ENCODE measurements around the gene TRIOBP. TPM values are rescaled to one million over a fixed set of nuclear protein-coding genes. Genes with fewer than 3 reads are reported as not detected.
A peak's percentile ranks its signal among the peaks of the same experiment; 100 is the strongest.

Gene TRIOBP
- total RNA-seq, 1 donor from 2014 or later = 108 TPM

DNA sequence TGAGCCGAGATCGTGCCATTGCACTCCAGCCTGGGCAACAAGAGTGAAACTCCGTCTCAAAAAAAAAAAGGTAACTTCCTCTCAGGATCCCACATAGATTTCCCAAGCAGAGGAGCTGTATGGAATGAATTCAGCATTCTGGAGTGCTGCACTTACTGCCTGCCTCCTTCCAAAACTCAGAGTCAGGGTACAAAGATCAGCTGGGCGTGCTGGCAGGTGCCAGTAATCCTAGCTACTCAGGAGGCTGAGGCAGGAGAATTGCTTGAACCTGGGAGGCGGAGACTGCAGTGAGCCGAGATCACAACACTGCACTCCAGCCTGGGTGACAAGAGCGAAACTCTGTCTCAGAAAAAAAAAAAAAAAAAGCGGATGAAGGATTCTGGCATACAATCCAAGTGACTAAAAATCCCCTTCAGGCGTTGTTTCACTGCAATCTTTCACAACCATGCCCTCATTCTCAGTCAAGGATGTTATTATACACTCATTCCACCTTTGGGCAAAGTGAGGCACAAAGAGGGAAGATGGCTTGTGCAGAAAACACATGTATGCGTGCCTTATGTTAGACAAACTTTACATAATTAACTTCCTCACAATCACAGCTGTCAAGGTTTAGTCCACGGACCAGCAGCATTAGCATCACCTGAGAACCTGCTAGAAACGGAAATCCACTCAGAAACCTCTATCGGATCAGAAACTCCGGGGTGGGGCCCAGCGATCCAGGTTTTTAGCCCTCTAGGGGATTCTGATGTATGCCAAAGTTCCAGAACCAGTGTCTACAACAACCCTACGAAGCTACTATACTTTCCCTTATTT lies 11.8 kb upstream of the TRIOBP start:
- no peak for TF ChIP-seq POLR2A (IDR thresholded peaks at IDR 0.05)
- no peak for TF ChIP-seq POLR2AphosphoS5 (IDR thresholded peaks at IDR 0.05; ENCODE audit: insufficient read depth in 1 of 2, low read depth in 1 of 2)
- TF ChIP-seq, protein P1, sequence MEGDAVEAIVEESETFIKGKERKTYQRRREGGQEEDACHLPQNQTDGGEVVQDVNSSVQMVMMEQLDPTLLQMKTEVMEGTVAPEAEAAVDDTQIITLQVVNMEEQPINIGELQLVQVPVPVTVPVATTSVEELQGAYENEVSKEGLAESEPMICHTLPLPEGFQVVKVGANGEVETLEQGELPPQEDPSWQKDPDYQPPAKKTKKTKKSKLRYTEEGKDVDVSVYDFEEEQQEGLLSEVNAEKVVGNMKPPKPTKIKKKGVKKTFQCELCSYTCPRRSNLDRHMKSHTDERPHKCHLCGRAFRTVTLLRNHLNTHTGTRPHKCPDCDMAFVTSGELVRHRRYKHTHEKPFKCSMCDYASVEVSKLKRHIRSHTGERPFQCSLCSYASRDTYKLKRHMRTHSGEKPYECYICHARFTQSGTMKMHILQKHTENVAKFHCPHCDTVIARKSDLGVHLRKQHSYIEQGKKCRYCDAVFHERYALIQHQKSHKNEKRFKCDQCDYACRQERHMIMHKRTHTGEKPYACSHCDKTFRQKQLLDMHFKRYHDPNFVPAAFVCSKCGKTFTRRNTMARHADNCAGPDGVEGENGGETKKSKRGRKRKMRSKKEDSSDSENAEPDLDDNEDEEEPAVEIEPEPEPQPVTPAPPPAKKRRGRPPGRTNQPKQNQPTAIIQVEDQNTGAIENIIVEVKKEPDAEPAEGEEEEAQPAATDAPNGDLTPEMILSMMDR (IDR thresholded peaks at IDR 0.05) = no peak

DNA sequence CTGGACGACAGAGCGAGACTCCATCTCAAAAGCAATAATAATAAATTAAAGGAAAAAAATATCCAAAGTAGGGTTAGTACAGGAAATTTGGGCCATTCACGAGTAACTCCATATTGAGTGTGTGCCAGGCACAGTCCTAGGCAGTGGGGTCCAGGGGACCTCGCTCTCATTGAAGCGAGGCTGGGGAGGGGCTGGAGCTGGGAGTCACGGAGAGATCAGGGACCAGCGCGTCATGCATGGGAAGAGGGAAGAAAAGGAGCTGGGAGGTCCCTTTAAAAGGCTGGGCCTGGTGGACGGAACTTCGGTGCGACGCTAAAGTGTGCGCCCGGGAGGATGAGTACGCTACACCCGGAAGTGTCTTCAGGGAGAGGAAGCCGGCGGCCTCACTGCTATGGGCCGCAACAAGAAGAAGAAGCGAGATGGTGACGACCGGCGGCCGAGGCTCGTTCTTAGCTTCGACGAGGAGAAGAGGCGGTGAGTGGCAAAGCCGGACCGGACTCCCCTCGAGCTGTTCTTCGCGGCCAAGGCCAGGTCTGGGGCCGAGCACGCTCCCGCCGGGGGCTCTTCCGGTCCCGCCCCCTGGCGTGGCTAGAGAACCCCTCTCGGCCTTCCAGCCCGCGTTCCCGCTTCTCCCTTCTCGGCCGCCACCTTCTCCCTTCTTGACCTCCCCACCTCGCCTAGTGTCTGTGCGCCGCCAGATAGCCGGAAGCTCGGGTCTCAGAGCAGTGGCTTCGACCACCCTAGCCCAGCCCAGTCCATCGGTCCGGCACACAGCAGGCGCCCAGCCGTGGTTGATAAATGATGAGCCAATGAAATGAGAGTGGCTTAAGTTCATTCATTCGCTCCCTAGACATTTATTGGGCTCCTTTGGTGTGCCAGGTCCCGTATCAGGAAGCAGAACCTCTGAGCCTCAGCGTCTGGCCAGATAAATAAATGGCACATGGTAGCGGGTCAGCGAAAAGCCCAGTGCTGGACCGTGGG lies 10.6 kb upstream of the TRIOBP start, which contains the start of gene NOL12:
Gene NOL12, plus strand, starts transcription at position 342 of the 981 bp plus-strand sequence. Its CDS starts 50 bp downstream, at position 392.
- H3K4me3 ChIP-seq = peak within 1 kb of the TSS; percentile 76 to 83
- H3K4me1 ChIP-seq = peaks cover 16% of the 10 kb centered on the region
- TF ChIP-seq POLR2A (IDR thresholded peaks at IDR 0.05) (no peak), POLR2AphosphoS5 (IDR thresholded peaks at IDR 0.05; ENCODE audit: insufficient read depth in 1 of 2, low read depth in 1 of 2) (peak; percentile 88 to 90)
- TF ChIP-seq, protein P1 (IDR thresholded peaks at IDR 0.05) = peak in 1 of 3 experiments; percentile 26
- H3K27me3 ChIP-seq = no peaks in the 10 kb centered on the region
- intact Hi-C loops (cut with DNase I) = no loop called here
- H3K9me3 ChIP-seq = no peaks in the 10 kb centered on the region
- H3K27ac ChIP-seq = peak within 1 kb of the TSS; percentile 84
- no peak for DNase-seq (ENCODE audit: extremely low spot score in 2 of 2)
- H3K36me3 ChIP-seq = peaks cover 0 to 8% of the 10 kb centered on the region in 2 donors

More for the DNA sequence above, 11.8 kb upstream of the TRIOBP start:
- Histone ChIP-seq H3K9me3 (no peaks in the 10 kb centered on the region), H3K4me1 (peaks cover 23% of the 10 kb centered on the region), H3K27me3 (no peaks in the 10 kb centered on the region), H3K36me3 (peaks cover 0 to 2% of the 10 kb centered on the region in 2 donors), H3K4me3 (no peak overlapping the region), H3K27ac (no peak overlapping the region)
- DNase-seq (ENCODE audit: extremely low spot score in 2 of 2) = no peak
- intact Hi-C loops (cut with DNase I) = loop anchor here (5.0 kb wide), 2 partner anchors 58 to 62 kb away; no protein-coding TSS in a partner anchor

DNA sequence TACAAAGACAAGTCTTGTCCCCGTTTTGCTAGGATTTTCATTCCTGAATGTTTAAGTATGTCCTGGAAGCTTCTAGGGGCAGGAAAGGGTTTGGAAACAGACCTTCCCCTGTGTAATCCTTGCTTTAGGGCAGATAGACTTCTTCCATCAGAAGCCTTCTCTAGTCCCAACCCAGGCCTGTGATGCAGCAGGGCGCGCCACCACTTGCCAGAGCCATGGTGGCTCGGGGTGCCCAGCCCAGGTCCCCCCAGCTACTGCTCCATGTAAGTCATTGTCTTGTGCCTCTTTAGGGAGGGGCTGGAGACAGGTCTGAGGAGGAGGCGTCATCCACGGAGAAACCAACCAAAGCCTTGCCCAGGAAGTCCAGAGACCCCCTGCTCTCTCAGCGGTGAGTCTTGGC lies 6.4 kb upstream of the TRIOBP start:
- H3K27me3 ChIP-seq = no peaks in the 10 kb centered on the region
- H3K27ac ChIP-seq = no peak overlapping the region
- peaks cover 12% of the 10 kb centered on the region for H3K4me1 ChIP-seq
- no peaks in the 10 kb centered on the region for H3K9me3 ChIP-seq
- H3K36me3 ChIP-seq = peaks cover 0 to 41% of the 10 kb centered on the region in 2 donors
- no peak overlapping the region for H3K4me3 ChIP-seq
- DNase-seq (ENCODE audit: extremely low spot score in 2 of 2) = no peak
- intact Hi-C loops (cut with DNase I) = no loop called here
- TF ChIP-seq POLR2A (IDR thresholded peaks at IDR 0.05) = no peak
- no peak for TF ChIP-seq POLR2AphosphoS5 (IDR thresholded peaks at IDR 0.05; ENCODE audit: insufficient read depth in 1 of 2, low read depth in 1 of 2)
- TF ChIP-seq, protein P1 (IDR thresholded peaks at IDR 0.05) = no peak

DNA sequence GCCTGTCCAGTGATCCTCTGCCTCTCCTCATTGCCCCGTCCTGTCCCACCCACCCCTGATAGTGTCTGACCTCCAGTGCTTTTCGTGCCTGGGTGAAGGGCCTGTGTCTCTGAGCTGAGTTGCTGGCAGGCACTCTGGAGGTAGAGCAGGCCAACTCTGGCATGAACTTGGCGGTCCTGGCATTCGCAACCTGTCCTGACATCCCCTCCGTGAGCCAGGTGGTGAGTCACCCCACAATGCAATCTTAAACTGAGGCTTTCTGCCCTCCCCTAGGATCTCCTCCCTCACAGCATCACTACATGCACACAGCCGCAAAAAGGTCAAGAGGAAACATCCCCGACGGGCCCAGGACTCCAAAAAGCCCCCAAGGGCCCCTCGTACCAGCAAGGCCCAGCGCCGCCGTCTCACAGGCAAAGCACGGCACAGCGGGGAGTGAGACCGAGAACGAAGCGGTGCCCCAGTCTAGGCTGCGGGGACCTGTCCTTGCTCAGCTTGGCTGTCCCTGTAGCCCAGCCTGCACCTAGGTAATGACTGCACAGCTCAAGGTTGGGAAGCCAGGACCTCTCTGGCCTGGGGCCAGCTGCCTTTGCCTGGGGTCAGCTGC lies 5.8 kb upstream of the TRIOBP start:
- DNase-seq (ENCODE audit: extremely low spot score in 2 of 2) = no peak
- intact Hi-C loops (cut with DNase I) = no loop called here

More for the DNA sequence above, 5.8 kb upstream of the TRIOBP start:
- Histone ChIP-seq H3K4me3 (no peak overlapping the region), H3K27ac (no peak overlapping the region), H3K27me3 (no peaks in the 10 kb centered on the region), H3K9me3 (no peaks in the 10 kb centered on the region), H3K36me3 (peaks cover 0 to 41% of the 10 kb centered on the region in 2 donors), H3K4me1 (peaks cover 13% of the 10 kb centered on the region)
- TF ChIP-seq, protein P1 (IDR thresholded peaks at IDR 0.05) = no peak
- TF ChIP-seq POLR2A (IDR thresholded peaks at IDR 0.05) = no peak
